ENCODE data around the gene TMC5. TPM values are rescaled to one million over a fixed set of nuclear protein-coding genes. Genes with fewer than 3 reads are reported as not detected.

The TMC5 gene
- total RNA-seq, 1 donor from 2014 or later, result 1.2 TPM

DNA sequence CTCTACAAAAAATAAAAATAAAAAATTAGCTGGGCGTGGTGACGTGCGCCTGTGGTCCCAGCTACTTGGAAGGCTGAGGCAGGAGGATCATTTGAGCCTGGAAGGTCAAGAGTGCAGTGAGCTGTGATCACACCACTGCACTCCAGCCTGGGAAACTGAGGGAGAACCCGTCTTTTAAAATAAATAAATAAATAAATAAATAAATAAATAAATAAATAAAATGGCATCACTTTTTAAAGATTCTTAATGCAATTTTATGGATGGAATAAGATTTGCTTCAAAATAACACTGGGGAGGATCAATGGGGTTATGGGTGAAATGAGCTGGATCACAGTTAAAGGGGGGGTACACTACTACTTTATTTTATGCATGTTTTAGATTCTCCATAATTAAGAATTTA lies 89.3 kb downstream of the TMC5 start:
- DNase-seq, result no peak

DNA sequence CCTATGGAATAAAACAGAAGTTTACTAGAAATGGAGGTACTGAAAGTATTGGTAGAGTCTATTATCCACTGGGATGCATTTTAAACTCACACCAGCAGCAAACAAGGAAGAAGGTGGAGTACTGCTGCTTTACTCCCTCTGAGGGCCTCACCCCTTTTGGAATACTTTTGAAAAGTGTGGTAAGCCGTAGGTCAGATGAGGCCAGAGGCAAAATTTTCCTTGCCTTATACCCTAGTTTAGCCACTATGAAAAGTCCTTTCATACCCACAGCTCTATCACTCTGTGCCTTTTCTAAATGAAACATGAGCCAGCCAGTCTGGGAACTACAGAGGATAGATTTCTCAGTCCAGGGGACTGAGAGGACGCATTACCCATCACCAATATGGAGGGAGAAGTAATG lies 90.2 kb downstream of the TMC5 start:
- no peak for DNase-seq

DNA sequence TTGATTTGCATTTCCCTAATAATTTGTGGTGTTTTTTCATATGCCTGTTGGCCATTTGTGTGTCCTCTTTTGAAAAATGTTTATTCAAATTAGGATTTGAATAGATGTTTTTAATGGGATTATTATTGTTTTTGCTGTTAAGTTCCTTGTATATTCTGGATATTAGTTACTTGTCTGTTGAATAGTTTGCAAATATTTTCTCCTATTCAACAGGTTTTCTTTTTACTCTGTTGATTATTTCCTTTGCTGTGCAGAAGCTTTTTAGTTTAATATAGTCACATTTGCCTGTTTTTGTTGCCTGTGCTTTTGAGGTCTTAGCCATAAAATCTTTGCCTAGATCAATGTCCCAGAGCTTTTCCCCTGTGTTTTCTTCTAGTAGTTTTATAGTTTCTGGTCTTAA lies 94.6 kb downstream of the TMC5 start:
- no peak for DNase-seq

DNA sequence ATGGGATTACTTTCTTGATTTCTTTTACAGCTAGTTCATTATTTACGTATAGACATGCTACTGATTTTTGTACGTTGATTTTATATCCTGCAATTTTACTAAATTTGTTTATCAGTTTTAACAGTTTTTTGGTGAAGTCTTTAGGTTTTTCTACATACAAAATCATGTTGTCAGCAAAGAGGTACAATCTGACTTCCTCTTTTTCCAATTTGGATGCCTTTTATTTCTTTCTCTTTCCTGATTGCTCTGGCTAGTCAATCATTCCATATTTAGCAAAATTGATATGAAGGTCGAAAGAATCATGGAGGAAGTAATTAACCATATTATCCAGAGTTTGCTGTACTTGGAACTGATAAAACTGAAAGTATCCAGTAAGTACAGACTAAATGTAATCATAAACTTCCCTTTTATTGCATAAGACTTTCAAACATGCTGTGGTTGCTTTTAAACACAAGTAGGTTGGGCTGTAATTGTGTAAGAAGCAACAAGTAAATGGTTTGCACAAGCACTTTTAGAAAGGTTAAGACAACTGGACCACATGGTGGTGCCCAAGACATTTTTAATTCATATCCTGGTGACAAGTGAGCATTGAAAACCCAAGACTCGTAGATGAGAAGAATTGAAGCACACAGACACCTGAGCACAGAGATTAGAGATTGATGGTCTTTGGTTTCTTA lies 95.8 kb downstream of the TMC5 start:
- no peak for DNase-seq

DNA sequence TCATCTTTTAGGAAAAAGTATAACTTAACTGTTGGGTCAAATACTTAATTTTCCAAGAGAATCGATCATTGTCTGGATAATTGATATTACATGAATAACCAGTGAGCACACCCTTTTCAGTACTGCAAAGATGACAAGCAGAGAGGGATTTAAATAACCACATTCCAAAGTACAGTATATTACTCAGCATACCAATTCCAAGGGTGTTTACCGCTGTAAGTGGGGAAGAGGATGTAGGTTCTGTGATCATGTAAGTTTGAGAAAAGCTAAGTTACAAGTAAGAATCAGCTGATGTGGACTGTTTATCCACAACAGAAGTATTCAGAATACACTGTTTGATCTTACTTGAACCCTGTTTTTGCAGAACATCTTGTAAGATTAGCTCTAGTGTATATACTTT lies 98.1 kb downstream of the TMC5 start:
- no peak for DNase-seq

DNA sequence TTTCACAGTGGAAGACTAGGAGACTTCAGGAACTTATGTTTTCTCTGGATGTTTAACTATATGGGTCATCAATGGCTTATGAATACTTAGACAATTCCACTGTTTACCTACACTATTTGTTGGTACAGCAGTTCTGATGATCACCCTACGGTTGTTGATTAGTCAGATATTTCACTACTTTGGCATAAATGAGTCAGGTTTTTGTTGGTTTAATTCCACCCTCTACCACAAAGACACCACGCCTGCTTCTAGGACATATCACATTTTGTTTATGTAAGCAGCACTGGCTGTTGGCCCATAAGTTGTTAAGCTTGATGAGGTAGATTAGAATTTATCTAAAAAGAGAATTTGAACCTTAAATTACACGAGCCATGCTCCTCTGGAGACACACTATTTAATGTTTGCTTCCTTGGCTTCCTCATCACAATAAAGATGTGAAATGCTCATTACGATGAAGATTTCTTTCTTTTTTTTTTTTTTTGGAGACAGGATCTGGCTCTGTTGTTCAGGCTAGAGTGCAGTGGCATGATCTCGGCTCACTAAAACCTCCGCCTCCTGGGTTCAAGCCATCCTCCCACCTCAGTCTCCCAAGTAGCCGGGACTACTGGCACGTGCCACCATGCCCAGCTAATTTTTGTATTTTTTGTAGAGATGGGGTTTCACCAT lies 99.9 kb downstream of the TMC5 start:
- no peak for DNase-seq

DNA sequence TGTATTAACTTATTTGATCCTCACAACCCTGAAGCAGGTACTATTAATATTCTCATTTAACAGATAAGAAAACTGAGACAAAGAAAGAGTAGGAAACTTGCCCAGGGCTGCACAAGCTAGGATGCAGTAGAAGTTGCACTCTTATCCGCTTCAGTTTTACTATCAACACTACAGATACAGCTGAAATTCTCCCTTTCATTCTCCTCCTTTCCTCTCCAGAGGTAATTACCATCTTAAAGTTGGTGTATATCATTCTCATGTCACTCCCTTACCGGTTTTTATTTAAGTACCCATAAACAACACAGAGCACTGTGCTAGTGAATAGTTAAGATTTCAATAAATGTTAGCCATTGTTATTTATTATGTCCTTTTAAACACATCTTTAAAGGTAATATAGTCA lies 100.7 kb downstream of the TMC5 start:
- no peak for DNase-seq

DNA sequence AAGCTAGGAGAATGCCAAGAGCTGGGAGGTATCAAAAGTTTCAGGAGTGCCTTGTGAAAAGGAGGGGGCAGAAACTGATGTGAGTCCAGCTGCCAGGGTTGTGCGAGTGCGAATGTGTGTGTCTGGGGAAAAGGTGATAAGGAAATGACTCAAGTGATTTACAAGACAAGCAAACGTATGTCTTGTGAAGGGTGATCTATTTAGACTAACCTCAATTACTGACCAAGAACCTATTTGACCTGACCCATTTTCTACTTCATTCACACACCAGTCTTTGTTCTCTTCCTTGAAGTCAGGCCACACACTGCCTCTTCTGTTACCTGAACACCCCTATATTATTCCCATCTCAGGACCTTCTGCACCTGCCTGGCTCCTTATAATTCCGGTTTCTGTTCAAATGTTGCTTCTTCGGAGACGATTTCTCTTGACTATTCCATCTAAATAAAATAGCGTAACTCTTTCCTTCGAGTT lies 103.2 kb downstream of the TMC5 start:
- DNase-seq, result no peak

DNA sequence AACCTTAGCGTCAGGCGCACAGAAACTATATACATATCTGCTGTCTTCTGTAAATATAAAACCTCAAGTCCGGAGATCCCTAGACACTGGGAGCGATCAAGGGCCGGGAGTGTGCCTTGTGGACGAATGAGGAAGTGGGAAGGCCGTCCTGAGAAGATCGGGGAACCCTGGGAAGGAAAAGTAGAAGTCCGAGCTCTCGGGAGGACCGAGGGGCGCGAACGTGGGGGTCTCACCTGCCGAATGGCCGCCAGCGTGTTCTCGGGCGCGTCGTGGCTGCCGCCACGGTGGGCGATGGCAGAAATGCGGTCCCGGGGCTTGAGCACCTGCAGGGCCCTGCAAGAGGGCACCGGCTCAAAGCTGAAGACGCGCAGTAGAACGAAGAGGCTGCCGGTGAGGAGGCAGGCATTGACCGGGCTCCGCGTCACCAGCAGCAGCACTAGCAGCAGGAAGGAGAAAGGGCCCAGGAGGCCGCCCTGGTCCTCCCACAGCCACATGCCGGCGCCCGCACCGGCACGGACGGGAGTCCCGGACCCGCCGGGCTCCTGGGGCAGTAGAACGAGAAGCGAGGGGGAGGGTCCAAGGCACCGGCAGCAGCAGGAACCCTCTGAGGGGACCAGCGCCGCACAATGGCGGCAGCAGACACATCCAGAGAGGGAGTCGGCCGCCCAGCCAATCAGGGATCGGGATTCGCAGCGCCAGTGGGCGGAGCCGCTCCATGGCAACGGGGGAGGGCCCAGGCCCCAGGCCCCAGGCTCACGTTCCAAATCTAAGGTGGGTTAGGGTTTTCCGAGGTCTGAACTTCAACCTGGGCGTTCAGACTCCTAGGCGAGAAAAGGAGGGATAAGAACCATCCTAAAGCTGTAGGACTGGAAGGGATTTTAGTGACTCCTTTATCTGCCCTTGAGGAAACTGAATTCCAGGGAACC lies 104.1 kb downstream of the TMC5 start, which contains the start of gene GDE1:
TSS of gene GDE1 (minus strand) at position 628 of the 926 bp plus-strand sequence. CDS start at position 494, 134 bp downstream.
- peak; percentile 86 for DNase-seq

DNA sequence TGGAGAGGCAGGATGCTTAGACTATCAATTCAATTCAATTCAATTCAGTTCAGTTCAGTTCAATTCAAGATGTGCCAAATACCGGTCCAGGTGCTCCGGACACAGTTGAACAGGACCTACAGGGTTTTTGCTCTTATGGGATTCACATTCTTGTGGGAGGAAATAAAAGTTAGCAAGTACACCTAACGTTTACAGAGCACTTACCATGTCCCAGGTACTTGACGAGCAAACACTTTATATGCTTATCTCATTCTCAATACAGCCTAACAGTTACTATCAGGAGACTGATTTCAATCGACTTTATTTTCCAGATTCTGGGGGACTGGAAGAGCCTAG lies 104.7 kb downstream of the TMC5 start:
- DNase-seq, result no peak

DNA sequence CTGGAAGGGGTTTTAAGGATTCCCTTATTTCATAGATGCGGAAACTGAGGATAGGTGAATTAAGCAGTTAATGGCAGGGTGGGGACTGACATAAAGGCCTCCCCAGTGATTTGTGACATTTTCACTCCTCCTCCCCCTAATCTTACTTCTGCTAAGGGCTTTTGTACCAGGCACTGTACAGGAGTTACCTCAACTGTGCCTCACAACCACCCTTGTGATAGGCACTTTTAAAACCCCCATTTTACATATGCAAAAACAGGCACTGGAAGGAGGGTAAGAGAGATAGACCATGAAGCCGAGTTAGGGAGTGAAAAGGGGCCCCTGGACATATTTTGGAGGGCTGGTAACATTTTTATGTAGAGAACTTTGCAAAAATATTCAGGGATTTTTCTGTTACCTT lies 105.1 kb downstream of the TMC5 start:
- no peak for DNase-seq

DNA sequence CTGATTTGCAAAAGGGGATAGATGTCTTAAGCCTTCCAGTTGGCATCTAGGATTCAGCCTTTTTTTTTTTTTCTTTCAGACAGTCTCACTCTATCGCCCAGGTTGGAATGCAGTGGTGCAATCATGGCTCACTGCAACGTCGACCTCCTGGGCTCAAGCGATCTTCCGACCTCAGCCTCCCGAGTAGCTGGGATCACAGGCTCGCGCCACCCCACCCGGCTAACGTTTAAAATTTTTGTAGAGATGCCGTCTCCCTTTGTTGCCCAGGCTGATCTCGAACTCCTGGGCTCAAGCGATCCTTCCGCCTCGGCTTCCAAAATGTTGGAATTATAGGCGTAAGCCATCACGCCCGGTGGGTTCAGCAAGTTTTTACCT lies 105.5 kb downstream of the TMC5 start:
- DNase-seq, result no peak

DNA sequence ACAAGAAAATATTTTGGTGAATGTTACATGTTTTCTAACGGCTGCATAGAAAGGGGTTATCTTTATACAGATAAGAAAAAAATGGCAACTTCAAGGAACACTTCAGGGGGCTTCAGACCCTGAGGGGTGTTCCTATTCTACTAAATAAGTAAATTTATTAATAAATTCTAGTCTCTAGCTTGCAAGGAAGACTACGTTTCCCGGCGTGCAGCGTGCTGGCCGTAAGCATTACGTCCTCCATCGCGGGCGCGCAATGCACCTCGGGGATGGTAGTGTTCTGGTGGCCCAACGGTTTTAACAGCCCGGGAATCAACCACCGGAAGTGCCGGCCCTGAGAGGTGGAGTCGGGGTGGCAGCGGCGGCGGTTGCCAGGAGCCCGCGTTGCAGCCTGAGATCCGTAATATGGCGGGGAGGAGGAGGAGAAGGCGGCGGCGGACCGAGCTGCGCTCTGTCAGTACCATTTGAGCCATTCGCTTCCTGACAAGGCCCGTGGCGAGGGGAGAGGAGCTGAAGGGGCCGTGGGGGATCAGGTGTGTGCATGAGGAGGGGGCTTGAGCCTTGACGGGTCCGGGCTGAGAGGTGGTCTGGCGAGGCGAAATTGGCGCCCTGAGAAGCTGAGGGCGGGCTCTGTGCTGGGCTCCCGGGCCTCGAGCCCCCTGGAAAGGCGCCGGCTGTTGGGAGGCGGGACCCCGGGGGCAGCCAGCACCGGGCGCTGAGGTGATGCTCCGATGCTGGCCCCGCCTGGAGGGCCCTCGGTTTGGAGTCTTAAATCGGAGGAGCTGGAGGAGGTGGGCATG lies 106.1 kb downstream of the TMC5 start, which contains the start of gene CCP110:
TSS of gene CCP110 (plus strand) at position 384 of the 797 bp plus-strand sequence. CDS start 3,940 bp downstream, outside the sequence.
- DNase-seq, result peak; percentile 95

DNA sequence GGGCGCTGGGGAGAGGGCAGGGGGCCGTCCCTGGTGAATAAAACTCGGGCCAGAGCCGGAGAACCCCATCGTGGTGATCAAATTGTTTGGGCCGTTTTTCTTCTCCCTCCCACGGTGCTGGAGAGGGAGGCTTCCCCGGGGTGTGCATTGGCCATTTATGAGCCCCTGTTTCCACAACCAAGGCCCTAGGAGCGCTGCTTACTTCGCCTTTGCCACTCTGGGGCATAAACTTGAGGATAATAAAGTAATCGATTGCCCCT lies 106.6 kb downstream of the TMC5 start:
- DNase-seq, result no peak

DNA sequence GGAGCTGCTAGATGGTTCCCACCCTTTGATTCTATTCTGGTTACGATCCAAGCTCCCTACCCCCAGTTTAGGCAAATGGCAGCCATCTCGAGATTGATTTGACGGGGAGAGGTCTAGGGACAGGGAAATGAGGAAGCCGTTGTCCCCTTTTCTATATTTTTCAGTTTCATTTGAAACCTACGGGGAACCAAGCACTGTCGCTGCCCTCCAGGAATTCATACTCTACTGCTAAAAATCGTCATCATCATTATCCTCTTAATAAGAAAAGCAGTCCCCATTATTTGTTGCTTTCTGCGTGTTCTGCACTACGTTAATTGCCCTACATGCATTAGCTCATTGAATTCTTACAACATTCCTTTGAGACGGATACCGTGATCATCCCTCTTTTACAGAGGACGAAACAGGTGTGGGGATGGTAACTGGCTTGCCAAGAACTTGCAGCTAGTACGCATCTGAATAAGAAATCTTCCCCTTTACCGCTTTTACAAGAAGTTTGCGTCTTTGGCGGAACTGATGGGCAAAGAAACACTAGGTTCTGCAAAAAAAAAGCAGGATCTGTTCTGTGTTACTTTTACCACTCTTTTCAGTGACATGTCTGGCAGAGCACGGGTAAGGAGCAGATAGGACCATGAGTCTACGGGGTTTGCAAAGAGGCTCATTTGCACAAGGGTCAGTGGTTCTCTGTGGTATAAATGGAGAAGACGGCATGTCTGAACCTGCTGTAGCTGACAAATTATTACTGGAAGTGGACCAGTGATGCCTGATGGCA lies 107.1 kb downstream of the TMC5 start:
- DNase-seq, result no peak

DNA sequence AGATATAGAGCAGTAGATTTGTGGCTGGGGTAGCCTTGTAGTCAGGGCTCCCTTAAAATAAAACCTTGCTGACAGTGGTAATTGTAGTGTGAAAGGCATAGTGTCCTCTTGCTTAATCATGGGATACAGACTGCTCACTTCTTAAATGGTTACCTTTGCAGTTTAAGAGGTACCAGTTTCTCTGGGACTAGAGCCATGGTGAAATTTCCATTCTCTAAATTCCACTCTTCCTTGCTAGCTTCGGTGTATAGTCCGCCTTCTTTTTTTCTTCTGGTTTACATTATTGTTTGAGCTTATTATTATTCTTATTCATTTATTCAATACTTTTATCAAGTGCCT lies 107.7 kb downstream of the TMC5 start:
- DNase-seq, result no peak

DNA sequence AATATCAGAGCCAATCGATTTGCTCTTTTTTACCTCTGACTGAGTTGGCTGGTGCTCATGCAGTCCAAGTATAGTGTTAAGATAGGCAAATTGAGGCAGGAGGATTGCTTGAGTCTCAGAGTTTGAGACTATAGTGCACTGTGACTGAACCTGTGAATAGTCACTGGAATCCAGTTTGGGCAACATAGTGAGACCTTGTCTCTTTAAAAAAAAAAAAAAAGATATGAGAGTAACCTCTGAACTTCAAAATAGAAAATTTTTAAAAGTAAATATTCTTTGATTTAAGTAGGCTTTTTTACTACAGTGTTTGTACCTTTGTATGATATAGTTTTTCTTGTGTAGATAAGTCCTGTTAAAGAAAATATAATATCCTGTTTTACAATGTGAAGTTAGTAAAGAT lies 109.5 kb downstream of the TMC5 start:
- DNase-seq, result no peak

DNA sequence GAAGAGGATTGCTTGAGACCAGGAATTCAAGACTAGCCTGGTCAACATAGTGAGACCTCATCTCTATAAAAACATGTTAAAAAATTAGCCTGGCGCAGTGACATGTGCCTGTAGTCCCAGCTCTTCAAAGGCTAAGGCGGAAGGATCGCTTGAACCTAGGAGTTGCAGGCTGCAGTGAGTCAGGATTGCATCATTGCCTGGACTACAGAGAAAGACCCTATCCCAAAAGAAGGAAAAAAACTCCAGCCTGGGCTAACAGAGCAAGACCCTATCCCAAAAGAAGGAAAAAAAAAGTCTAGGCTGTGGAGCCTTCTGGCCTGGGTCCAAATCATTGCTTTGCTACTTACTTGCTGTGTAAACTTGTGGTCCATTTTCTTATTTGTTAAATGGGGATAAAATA lies 111.0 kb downstream of the TMC5 start:
- DNase-seq, result no peak

DNA sequence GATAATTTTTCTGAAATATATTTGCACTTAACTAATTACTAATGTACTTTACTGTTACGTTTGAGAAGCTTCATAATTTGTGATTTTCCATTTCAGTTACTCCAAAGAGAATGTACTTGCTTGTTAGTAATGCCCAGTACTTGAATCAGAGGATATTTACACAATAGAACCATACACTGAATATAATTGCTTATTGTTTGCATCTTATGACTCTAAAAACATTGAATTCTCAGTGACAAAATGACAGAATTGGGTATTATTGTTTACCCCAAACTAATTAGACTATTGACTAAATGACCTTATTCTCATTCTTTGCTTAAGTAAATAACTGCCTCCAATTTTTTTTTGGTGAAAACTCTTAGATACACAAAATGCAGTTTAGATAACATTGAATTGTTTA lies 114.9 kb downstream of the TMC5 start:
- DNase-seq, result no peak

DNA sequence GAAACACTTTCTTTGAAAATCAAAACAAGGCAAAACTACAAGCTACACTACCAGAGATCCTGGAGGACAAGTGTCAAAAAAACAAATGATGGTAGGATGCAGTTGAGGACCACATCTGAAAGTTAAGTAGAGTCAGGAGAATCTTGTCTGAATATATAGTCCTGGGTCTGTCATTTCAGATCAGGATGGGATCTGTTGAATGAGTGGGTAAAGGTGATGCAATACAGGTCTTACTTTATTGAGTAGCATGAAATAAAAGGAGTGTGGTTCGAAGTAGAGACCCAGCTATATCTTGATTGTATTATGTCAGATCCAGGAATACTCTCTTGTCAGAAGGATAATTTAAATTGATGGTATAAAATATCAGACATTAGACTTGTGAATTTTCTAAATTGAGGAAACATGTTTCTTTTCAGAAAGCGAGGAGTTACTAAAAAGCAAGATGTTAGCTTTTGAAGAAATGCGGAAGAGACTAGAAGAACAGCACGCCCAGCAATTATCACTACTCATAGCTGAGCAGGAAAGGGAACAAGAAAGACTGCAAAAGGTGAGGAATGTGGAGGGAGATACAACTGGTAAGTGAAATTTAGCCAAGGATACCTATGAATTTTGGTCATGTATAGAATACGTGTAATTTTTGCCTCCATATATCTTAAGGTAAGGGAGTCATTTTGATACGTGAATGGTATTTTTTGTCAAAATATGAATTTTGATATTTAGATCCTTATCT lies 122.7 kb downstream of the TMC5 start:
- DNase-seq, result no peak
